GM23248 (cell line): Measurements from ENCODE around the gene GNPTAB. TPM values are rescaled to one million over a fixed set of nuclear protein-coding genes. Genes with fewer than 3 reads are reported as not detected.

ENCODE experiments used
- DNase-seq: peaks from one replicate; pipeline ENCODE4 v3.0.0-alpha.2; 2015
- H2AFZ ChIP-seq: fragments of 200-600 bp; sonication (generic); 2 replicates; pipeline ENCODE4 v1.6.1; 2016; ENCODE audit warnings: antibody characterized with exemption
- H3F3A ChIP-seq: fragments of 200-600 bp; sonication (generic); 2 replicates; pipeline ENCODE4 v1.6.1; 2016; ENCODE audit warnings: mild to moderate bottlenecking, antibody characterized with exemption, mixed run types; ENCODE audit not compliant: insufficient read depth
- H3K27ac ChIP-seq: fragments of 200-600 bp; sonication (generic); 2 replicates; pipeline ENCODE4 v1.5.1; 2016; ENCODE audit warnings: mild to moderate bottlenecking
- H3K27me3 ChIP-seq: fragments of 200-600 bp; sonication (generic); replicated peaks from 2 replicates; pipeline ENCODE4 v1.6.1; 2016; ENCODE audit warnings: mild to moderate bottlenecking; ENCODE audit not compliant: insufficient read depth
- H3K36me3 ChIP-seq: fragments of 200-600 bp; sonication (generic); 2 replicates; pipeline ENCODE4 v1.6.1; 2016; ENCODE audit warnings: low read depth, mild to moderate bottlenecking
- H3K4me1 ChIP-seq: fragments of 200-600 bp; sonication (generic); 2 replicates; pipeline ENCODE4 v1.6.1; 2016; ENCODE audit warnings: mild to moderate bottlenecking; ENCODE audit not compliant: insufficient read depth
- H3K4me2 ChIP-seq: fragments of 200-600 bp; sonication (generic); one replicate; pipeline ENCODE4 v1.6.1; 2016; ENCODE audit warnings: mild to moderate bottlenecking; ENCODE audit not compliant: unreplicated experiment
- H3K4me3 ChIP-seq: fragments of 200-600 bp; sonication (generic); 2 replicates; pipeline ENCODE4 v1.5.1; 2016; ENCODE audit warnings: mild to moderate bottlenecking
- H3K79me2 ChIP-seq: fragments of 200-600 bp; sonication (generic); 2 replicates; pipeline ENCODE4 v1.6.1; 2016; ENCODE audit warnings: mild to moderate bottlenecking; ENCODE audit not compliant: insufficient read depth
- H3K9ac ChIP-seq: fragments of 200-600 bp; sonication (generic); 2 replicates; pipeline ENCODE4 v1.6.1; 2016; ENCODE audit warnings: mild to moderate bottlenecking
- H3K9me2 ChIP-seq: fragments of 200-600 bp; sonication (generic); 2 replicates; pipeline ENCODE4 v1.6.1; 2016; ENCODE audit warnings: mixed run types, mild to moderate bottlenecking, moderate library complexity; ENCODE audit not compliant: insufficient read depth
- H3K9me3 ChIP-seq: fragments of 200-600 bp; sonication (generic); one replicate; pipeline ENCODE4 v1.6.1; 2017; ENCODE audit warnings: low read depth
- H4K20me1 ChIP-seq: fragments of 200-600 bp; sonication (generic); 2 replicates; pipeline ENCODE4 v1.6.0; 2016; ENCODE audit not compliant: insufficient read depth
- EZH2 ChIP-seq: fragments of 200-600 bp; sonication (generic); IDR thresholded peaks from 2 replicates; pipeline ENCODE4 v1.6.1; 2018; ENCODE audit warnings: antibody characterized with exemption, mild to moderate bottlenecking; ENCODE audit not compliant: insufficient read depth, poor library complexity, severe bottlenecking
- EZH2phosphoT487 ChIP-seq: fragments of 200-600 bp; sonication (generic); IDR thresholded peaks from 2 replicates; pipeline ENCODE4 v1.6.1; 2018; ENCODE audit warnings: antibody characterized with exemption, moderate library complexity, mild to moderate bottlenecking, low read depth; ENCODE audit not compliant: insufficient read depth
- WGBS, 2 experiments: methylation state at CpG; one replicate each; pipeline ENCODE4 v1.1.6; 2015 to 2017; ENCODE audit warnings: low lambda C conversion rate in 2 of 2, low coverage in 1 of 2; ENCODE audit errors: missing lambda C conversion rate in 2 of 2; 5-methylcytosine and 5-hydroxymethylcytosine counted together
- in situ Hi-C: fragments of 300-500 bp; cut with MboI; formaldehyde crosslinking; loops from 2 replicates; pipeline ENCODE4 v1.15.0; 2020
- polyA plus RNA-seq: library from polyadenylated mRNA; unstranded; fragments of >200 nt; fragmentation: Nextera tagmentation; extraction: Ambion mirVana; gene quantifications from 2 replicates; pipeline ENCODE4 v1.2.1, GENCODE V29; 2016
- total RNA-seq: library from RNA; depleted of rRNA; stranded (reverse); fragments of >200 nt; shearing (Covaris generic); gene quantifications from 2 replicates; pipeline ENCODE4 v1.2.3, GENCODE V29; 2014

The GNPTAB gene
- total and polyA plus RNA-seq, 2 experiments from 2014 or later, result 20.6 to 23.3 TPM

- Histone ChIP-seq H3K4me1 (no peaks in the 10 kb centered on the region; the same call in 1 of the 2 replicates), H3K79me2 (peaks cover 42% of the 10 kb centered on the region), H3K4me3 (no peak overlapping the region), H3K9ac (no peak overlapping the region), H3K36me3 (no peaks in the 10 kb centered on the region), H3K4me2 (no peak overlapping the region), H3F3A (no peaks in the 10 kb centered on the region), H3K9me2 (no peaks in the 10 kb centered on the region), H3K27me3 (no peaks in the 10 kb centered on the region), H3K27ac (no peak overlapping the region), H2AFZ (no peak overlapping the region), H4K20me1 (no peaks in the 10 kb centered on the region; the same call in none of the 2 replicates), H3K9me3 (no peaks in the 10 kb centered on the region)
- TF ChIP-seq EZH2 (no peak), EZH2phosphoT487 (no peak)
- 98 to 99% methylated on average over 2 of the region's 2 CpGs for WGBS, 2 experiments
- in situ Hi-C loops, result no loop called here
- no peak for DNase-seq
Observed at GRCh38 chr12:101809208-101809607, 21.6 kb downstream of the GNPTAB start.

DNA sequence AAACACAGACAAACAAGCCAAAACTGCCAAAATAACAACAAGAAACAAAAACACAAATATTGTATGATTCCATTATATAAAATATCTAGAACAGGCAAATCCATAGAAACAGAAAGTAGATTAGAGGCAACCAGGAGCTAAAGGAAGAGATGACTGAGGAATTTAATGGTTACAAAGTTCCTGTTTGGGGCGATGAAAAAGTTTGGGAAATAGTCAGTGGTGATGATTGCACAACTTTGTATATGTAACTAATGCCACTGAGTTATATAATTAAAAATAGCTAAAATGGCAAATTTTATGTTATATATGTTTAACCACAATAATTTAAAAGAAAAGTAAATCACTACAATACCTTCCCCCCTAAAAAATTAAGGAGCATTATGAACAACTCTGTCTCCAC is 24.5 kb downstream of the GNPTAB start:
- H3K79me2 ChIP-seq, result peaks cover 51% of the 10 kb centered on the region

DNA sequence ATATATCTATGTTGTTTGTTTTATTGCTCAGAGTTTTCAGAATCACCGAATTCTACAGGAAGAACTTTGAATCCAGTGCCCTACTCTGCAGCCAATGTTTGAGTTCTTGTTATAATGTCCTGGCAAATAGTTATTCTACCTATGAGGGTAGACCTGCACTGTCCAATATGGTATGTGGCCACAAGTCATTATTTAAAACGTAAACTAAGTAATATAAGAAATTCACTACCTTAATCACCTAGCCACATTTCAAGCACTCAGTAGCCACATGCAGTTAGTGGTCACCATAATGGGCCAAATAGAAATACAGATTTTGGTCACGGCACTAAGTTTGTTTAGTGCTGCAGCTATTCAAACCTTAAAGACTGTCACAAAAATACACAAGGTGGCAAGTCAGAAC is 26.4 kb downstream of the GNPTAB start:
- Histone ChIP-seq H3F3A (no peaks in the 10 kb centered on the region), H3K27me3 (no peaks in the 10 kb centered on the region), H4K20me1 (no peaks in the 10 kb centered on the region; the same call in 1 of the 2 replicates), H3K79me2 (peaks cover 51% of the 10 kb centered on the region), H3K36me3 (no peaks in the 10 kb centered on the region), H3K4me1 (no peaks in the 10 kb centered on the region; the same call in 1 of the 2 replicates), H2AFZ (no peak overlapping the region), H3K4me2 (no peak overlapping the region), H3K9me2 (no peaks in the 10 kb centered on the region), H3K4me3 (no peak overlapping the region), H3K9me3 (no peaks in the 10 kb centered on the region), H3K27ac (no peak overlapping the region), H3K9ac (no peak overlapping the region)
- WGBS, 2 experiments, result 98% methylated on average over 3 of the region's 3 CpGs
- no peak for TF ChIP-seq EZH2phosphoT487
- no peak for TF ChIP-seq EZH2
- no peak for DNase-seq
- in situ Hi-C loops, result no loop called here

More for the DNA sequence above, 24.5 kb downstream of the GNPTAB start:
- no peaks in the 10 kb centered on the region for H3K9me2 ChIP-seq
- no peaks in the 10 kb centered on the region; the same call in 1 of the 2 replicates for H3K4me1 ChIP-seq
- H3K4me2 ChIP-seq, result no peak overlapping the region
- H3K9ac ChIP-seq, result no peak overlapping the region
- H2AFZ ChIP-seq, result no peak overlapping the region
- no peak for TF ChIP-seq EZH2
- TF ChIP-seq EZH2phosphoT487, result no peak
- H3K4me3 ChIP-seq, result no peak overlapping the region
- H3K27me3 ChIP-seq, result no peaks in the 10 kb centered on the region
- no peak for DNase-seq
- no peaks in the 10 kb centered on the region; the same call in 1 of the 2 replicates for H4K20me1 ChIP-seq
- no peaks in the 10 kb centered on the region for H3K9me3 ChIP-seq
- no peaks in the 10 kb centered on the region for H3F3A ChIP-seq
- in situ Hi-C loops, result no loop called here
- H3K27ac ChIP-seq, result no peak overlapping the region
- WGBS, 2 experiments, result 100% methylated on average over 1 of the region's 1 CpG
- no peaks in the 10 kb centered on the region for H3K36me3 ChIP-seq

DNA sequence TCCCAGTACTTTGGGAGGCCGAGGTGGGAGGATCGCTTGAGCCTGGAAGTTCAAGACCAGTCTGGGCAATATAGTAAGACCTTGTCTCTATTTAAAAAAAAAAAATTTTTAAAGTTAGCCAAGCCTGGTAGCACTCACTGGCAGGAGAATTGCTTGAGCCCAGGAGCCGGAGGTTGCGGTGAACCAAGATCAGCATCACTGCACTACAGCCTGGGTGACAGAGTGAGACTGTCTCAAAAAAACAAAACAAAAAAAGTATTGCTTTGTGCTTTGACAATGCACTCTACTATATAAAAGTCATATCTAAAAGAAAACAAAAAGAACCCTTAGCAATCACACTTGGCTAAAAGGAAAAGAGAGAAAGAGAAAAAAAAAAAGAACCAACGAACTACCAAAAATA is 26.8 kb downstream of the GNPTAB start:
- H3K79me2 ChIP-seq, result peaks cover 51% of the 10 kb centered on the region
- no peaks in the 10 kb centered on the region for H3K27me3 ChIP-seq
- H4K20me1 ChIP-seq, result no peaks in the 10 kb centered on the region; the same call in 1 of the 2 replicates
- TF ChIP-seq EZH2 (no peak), EZH2phosphoT487 (no peak)
- no peaks in the 10 kb centered on the region for H3F3A ChIP-seq
- no peaks in the 10 kb centered on the region; the same call in 1 of the 2 replicates for H3K4me1 ChIP-seq
- WGBS, 2 experiments, result 99 to 100% methylated on average over 5 of the region's 5 CpGs
- in situ Hi-C loops, result no loop called here
- no peaks in the 10 kb centered on the region for H3K9me2 ChIP-seq
- no peak overlapping the region for H3K4me2 ChIP-seq
- no peak overlapping the region for H3K9ac ChIP-seq
- no peak overlapping the region for H3K4me3 ChIP-seq
- H3K27ac ChIP-seq, result no peak overlapping the region
- no peaks in the 10 kb centered on the region for H3K36me3 ChIP-seq
- DNase-seq, result no peak
- no peaks in the 10 kb centered on the region for H3K9me3 ChIP-seq
- H2AFZ ChIP-seq, result no peak overlapping the region

GRCh38 chr12:101802486-101802885 is 28.3 kb downstream of the GNPTAB start:
- TF ChIP-seq EZH2, result no peak
- no peak for TF ChIP-seq EZH2phosphoT487

More at GRCh38 chr12:101802486-101802885, 28.3 kb downstream of the GNPTAB start:
- Histone ChIP-seq H3K9me2 (no peaks in the 10 kb centered on the region), H3K4me2 (no peak overlapping the region), H3F3A (no peaks in the 10 kb centered on the region), H2AFZ (no peak overlapping the region), H3K4me1 (no peaks in the 10 kb centered on the region; the same call in 1 of the 2 replicates), H3K79me2 (peaks cover 49% of the 10 kb centered on the region), H3K9me3 (no peaks in the 10 kb centered on the region), H3K36me3 (no peaks in the 10 kb centered on the region), H3K9ac (no peak overlapping the region), H3K27me3 (no peaks in the 10 kb centered on the region), H3K27ac (no peak overlapping the region), H3K4me3 (no peak overlapping the region), H4K20me1 (no peaks in the 10 kb centered on the region; the same call in 1 of the 2 replicates)
- no peak for DNase-seq
- in situ Hi-C loops, result no loop called here
- WGBS, 2 experiments, result 92 to 93% methylated on average over 2 of the region's 2 CpGs
